SU-DHL-6 (cell line): ENCODE measurements around the gene ZDHHC5.
"Not testable (repeated sequence)": the region's sequence is repeated elsewhere in the genome, so short reads cannot be mapped to it uniquely, and the experiment has no call there.

Experiments
- H2AFZ ChIP-seq: fragments of 200-600 bp; sonication (generic); 2 replicates; pipeline ENCODE4 v1.6.1; 2014; ENCODE audit warnings: low read depth, mild to moderate bottlenecking, moderate library complexity, mixed read lengths, antibody characterized with exemption, low read length; ENCODE audit not compliant: severe bottlenecking
- H3F3A ChIP-seq: fragments of 200-600 bp; shearing (Covaris generic); 2 replicates; pipeline ENCODE4 v1.6.0; 2016; ENCODE audit warnings: antibody characterized with exemption, mild to moderate bottlenecking; ENCODE audit not compliant: insufficient read depth
- H3K27ac ChIP-seq: fragments of 200-600 bp; sonication (generic); 2 replicates; pipeline ENCODE4 v1.5.1; 2016; ENCODE audit warnings: low read depth, mild to moderate bottlenecking, low read length, moderate library complexity, mixed read lengths
- H3K27me3 ChIP-seq: fragments of 200-600 bp; sonication (generic), shearing (Covaris generic); 2 replicates; pipeline ENCODE4 v1.6.0; 2014; ENCODE audit warnings: mild to moderate bottlenecking, low read length
- H3K36me3 ChIP-seq: fragments of 200-600 bp; sonication (generic); 2 replicates; pipeline ENCODE4 v1.6.1; 2014; ENCODE audit warnings: mild to moderate bottlenecking, low read length, mixed read lengths
- H3K4me2 ChIP-seq: fragments of 300-600, 200-600 bp; shearing (Covaris generic), sonication (generic); 2 replicates; pipeline ENCODE4 v1.6.0; 2014; ENCODE audit warnings: low read length, low read depth, mild to moderate bottlenecking; ENCODE audit not compliant: poor library complexity, severe bottlenecking
- H3K4me3 ChIP-seq: fragments of 200-600 bp; sonication (generic); 2 replicates; pipeline ENCODE4 v1.5.1; 2014; ENCODE audit warnings: antibody characterized with exemption, low read length, mild to moderate bottlenecking, mixed read lengths; ENCODE audit not compliant: insufficient read depth, poor library complexity, severe bottlenecking
- H3K79me2 ChIP-seq: fragments of 200-600 bp; sonication (generic); 2 replicates; pipeline ENCODE4 v1.6.1; 2014; ENCODE audit warnings: mild to moderate bottlenecking, low read length, moderate library complexity; ENCODE audit not compliant: insufficient read depth
- H3K9ac ChIP-seq: fragments of 200-600 bp; sonication (generic); 2 replicates; pipeline ENCODE4 v1.7.0; 2014; ENCODE audit warnings: mild to moderate bottlenecking, low read length
- H3K9me2 ChIP-seq: fragments of 200-600 bp; sonication (generic); replicated peaks from 2 replicates; pipeline ENCODE4 v1.6.1; 2014; ENCODE audit warnings: low read length; ENCODE audit not compliant: insufficient read depth
- H3K9me3 ChIP-seq: fragments of 200-600 bp; sonication (generic); 2 replicates; pipeline ENCODE4 v1.6.1; 2014; ENCODE audit warnings: low read length, mixed read lengths; ENCODE audit not compliant: insufficient read depth
- H4K20me1 ChIP-seq: fragments of 200-600 bp; sonication (generic); 2 replicates; pipeline ENCODE4 v1.6.1; 2014; ENCODE audit warnings: low read depth, mild to moderate bottlenecking, antibody characterized with exemption, low read length, moderate library complexity, mixed read lengths
- EZH2phosphoT487 ChIP-seq: fragments of 200-600 bp; sonication (generic), shearing (Covaris generic); conservative IDR thresholded peaks from 2 replicates; pipeline ENCODE4 v1.6.1; 2018; ENCODE audit warnings: mild to moderate bottlenecking, antibody characterized with exemption, low read length, moderate library complexity, mixed read lengths
- TF ChIP-seq, protein P1 (sequence below): fragments of 200-600 bp; sonication (generic); IDR thresholded peaks from one replicate; pipeline ENCODE4 v1.5.1; 2017; ENCODE audit warnings: antibody characterized with exemption, mild to moderate bottlenecking, low read length, moderate library complexity; ENCODE audit not compliant: insufficient read depth, poor library complexity, severe bottlenecking

ZDHHC5 gene

GRCh38 chr11:57700425-57700824 is 32.5 kb downstream of the ZDHHC5 start:
- no peak overlapping the region for H3K4me3 ChIP-seq
- no peaks in the 10 kb centered on the region for H4K20me1 ChIP-seq
- no peak overlapping the region for H2AFZ ChIP-seq
- H3F3A ChIP-seq, result peaks cover 7% of the 10 kb centered on the region; the same call in 1 of the 2 replicates
- no peaks in the 10 kb centered on the region for H3K27me3 ChIP-seq
- no peak overlapping the region for H3K9ac ChIP-seq
- H3K79me2 ChIP-seq, result no peaks in the 10 kb centered on the region
- no peak overlapping the region for H3K4me2 ChIP-seq
- H3K27ac ChIP-seq, result no peak overlapping the region
- peaks cover 14% of the 10 kb centered on the region for H3K36me3 ChIP-seq
- TF ChIP-seq, protein P1, sequence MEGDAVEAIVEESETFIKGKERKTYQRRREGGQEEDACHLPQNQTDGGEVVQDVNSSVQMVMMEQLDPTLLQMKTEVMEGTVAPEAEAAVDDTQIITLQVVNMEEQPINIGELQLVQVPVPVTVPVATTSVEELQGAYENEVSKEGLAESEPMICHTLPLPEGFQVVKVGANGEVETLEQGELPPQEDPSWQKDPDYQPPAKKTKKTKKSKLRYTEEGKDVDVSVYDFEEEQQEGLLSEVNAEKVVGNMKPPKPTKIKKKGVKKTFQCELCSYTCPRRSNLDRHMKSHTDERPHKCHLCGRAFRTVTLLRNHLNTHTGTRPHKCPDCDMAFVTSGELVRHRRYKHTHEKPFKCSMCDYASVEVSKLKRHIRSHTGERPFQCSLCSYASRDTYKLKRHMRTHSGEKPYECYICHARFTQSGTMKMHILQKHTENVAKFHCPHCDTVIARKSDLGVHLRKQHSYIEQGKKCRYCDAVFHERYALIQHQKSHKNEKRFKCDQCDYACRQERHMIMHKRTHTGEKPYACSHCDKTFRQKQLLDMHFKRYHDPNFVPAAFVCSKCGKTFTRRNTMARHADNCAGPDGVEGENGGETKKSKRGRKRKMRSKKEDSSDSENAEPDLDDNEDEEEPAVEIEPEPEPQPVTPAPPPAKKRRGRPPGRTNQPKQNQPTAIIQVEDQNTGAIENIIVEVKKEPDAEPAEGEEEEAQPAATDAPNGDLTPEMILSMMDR, result no peak
- TF ChIP-seq EZH2phosphoT487, result no peak
- H3K9me2 ChIP-seq, result no peaks in the 10 kb centered on the region
- H3K9me3 ChIP-seq, result no peaks in the 10 kb centered on the region

GRCh38 chr11:57703341-57703740 is 35.4 kb downstream of the ZDHHC5 start:
- H3K36me3 ChIP-seq, result peaks cover 14% of the 10 kb centered on the region
- no peak overlapping the region for H2AFZ ChIP-seq
- H3K4me3 ChIP-seq, result no peak overlapping the region
- no peak overlapping the region for H3K27ac ChIP-seq
- no peak for TF ChIP-seq EZH2phosphoT487
- TF ChIP-seq, protein P1, result no peak
- peaks cover 5% of the 10 kb centered on the region; the same call in 1 of the 2 replicates for H3K79me2 ChIP-seq
- no peak overlapping the region for H3K9ac ChIP-seq
- no peak overlapping the region for H3K4me2 ChIP-seq
- no peaks in the 10 kb centered on the region for H3K9me3 ChIP-seq
- no peaks in the 10 kb centered on the region for H4K20me1 ChIP-seq
- no peaks in the 10 kb centered on the region for H3K9me2 ChIP-seq
- H3K27me3 ChIP-seq, result no peaks in the 10 kb centered on the region
- peaks cover 10% of the 10 kb centered on the region; the same call in 1 of the 2 replicates for H3F3A ChIP-seq

DNA sequence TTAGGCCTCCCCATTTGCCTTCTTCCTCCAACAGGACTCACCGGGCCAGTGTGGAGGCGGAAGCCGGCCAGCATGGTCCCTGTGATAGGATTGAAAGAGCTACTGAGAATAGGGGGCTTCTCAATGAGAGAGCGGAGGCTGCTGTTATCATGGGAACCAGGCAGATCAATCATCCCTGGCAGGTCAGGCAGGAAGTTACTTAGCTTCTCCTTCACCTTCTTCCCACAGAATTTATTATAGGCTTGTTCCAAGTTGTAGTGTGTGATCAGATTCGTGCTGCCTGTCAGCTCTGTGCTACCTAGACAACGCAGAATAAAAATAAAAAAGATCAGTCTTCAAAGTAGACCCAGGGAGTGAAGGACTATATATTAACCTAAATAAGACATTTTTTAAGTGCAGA is 37.0 kb downstream of the ZDHHC5 start:
- no peak overlapping the region for H2AFZ ChIP-seq
- H3K9me2 ChIP-seq, result no peaks in the 10 kb centered on the region
- H3K36me3 ChIP-seq, result peaks cover 9% of the 10 kb centered on the region; the same call in 1 of the 2 replicates
- no peak overlapping the region for H3K4me2 ChIP-seq
- H3F3A ChIP-seq, result peaks cover 10% of the 10 kb centered on the region; the same call in 1 of the 2 replicates
- TF ChIP-seq, protein P1, result no peak
- TF ChIP-seq EZH2phosphoT487, result no peak
- no peak overlapping the region for H3K4me3 ChIP-seq
- H3K27ac ChIP-seq, result no peak overlapping the region
- peaks cover 7% of the 10 kb centered on the region; the same call in 1 of the 2 replicates for H3K79me2 ChIP-seq
- no peaks in the 10 kb centered on the region for H3K27me3 ChIP-seq
- H4K20me1 ChIP-seq, result no peaks in the 10 kb centered on the region
- H3K9ac ChIP-seq, result no peak overlapping the region
- H3K9me3 ChIP-seq, result no peaks in the 10 kb centered on the region

DNA sequence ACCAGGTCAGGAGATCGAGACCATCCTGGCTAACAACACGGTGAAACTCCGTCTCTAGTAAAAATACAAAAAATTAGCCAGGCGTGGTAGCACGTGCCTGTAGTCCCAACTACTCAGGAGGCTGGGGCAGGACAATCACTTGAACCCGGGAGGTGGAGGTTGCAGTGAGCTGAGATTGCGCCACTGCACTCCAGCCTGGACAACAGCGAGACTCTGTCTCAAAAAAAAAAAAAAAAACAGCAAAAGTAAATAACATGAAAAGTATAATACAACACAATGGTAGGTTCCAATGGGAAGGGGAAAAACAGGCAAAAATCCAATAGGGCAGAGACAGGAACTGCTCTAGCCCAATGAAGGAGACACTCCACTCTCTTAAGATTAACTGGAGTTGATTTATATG is 37.5 kb downstream of the ZDHHC5 start:
- not testable (repeated sequence) for H2AFZ ChIP-seq

More for the DNA sequence above, 37.5 kb downstream of the ZDHHC5 start:
- H3K9me3 ChIP-seq, H3K4me3 ChIP-seq, H3K9ac ChIP-seq, H3K4me2 ChIP-seq, H3K9me2 ChIP-seq, H4K20me1 ChIP-seq, H3K27ac ChIP-seq, H3K27me3 ChIP-seq, H3K36me3 ChIP-seq, H3F3A ChIP-seq: not testable (repeated sequence)
- peaks cover 11% of the 10 kb centered on the region; the same call in 1 of the 2 replicates for H3K79me2 ChIP-seq
